M059J (cell line): ENCODE results near the gene CNTNAP3. TPM values are rescaled to one million over a fixed set of nuclear protein-coding genes. Genes with fewer than 3 reads are reported as not detected.
"Not testable (repeated sequence)": the region's sequence is repeated elsewhere in the genome, so short reads cannot be mapped to it uniquely, and the experiment has no call there.

Experiments
- DNase-seq: peaks from one replicate; pipeline ENCODE4 v3.0.0-alpha.2; 2012; ENCODE audit warnings: low read depth
- total RNA-seq: library from RNA; depleted of rRNA; stranded (reverse); fragments of >200 nt; shearing (Covaris generic); gene quantifications from 2 replicates; pipeline ENCODE4 v1.2.3, GENCODE V29; 2014; rRNA removed

Gene CNTNAP3
- 0.05 and 0.42 TPM in 2 replicates for total RNA-seq

DNA sequence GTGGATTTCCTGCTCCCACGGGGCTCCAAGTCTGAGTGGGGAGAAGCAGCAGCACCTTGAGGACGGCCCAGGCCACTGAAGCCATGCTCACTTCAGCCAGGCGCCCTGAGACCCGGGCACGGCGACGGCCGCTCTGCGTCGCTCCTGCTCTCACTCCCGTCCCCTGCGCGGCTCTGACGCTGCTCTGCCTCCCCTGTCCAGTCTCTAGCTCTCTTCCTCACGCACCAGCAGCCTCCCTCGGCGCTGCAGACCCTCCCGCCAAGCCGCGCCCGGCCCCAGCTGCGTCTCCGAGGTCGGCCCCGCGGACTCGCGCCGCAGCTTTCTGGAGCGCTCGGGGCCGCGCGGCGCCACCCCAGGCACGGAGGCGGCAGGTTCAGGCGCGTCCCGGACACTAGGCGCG, at the start of gene CNTNAP3:
Gene CNTNAP3 (minus strand): TSS at position 188 of the 400 bp plus-strand sequence. CDS start 103 bp downstream, at position 85.
- not testable (repeated sequence) for DNase-seq

DNA sequence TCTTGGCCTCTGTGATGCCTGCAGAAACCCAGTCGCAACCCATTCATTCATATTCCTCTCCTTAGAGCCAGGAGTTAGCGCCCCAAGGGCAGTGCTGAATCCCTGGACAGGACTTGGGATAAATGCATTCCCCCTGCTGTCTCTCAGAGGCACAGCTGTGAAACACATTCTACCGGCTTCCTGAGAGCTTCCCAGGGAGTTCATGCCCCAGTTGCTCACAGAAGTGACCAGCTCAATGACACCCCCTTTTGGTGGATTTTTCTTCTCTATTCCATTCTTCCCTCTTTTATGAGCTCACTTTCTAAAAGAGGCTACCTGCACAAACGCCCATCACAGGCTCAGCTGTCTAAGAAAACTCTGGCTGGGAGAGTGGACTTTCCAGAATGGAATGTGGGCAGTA, 8.0 kb downstream of the CNTNAP3 start:
- DNase-seq: not testable (repeated sequence)

GRCh38 chr9:39242513-39242912, 45.5 kb downstream of the CNTNAP3 start:
- DNase-seq: not testable (repeated sequence)

DNA sequence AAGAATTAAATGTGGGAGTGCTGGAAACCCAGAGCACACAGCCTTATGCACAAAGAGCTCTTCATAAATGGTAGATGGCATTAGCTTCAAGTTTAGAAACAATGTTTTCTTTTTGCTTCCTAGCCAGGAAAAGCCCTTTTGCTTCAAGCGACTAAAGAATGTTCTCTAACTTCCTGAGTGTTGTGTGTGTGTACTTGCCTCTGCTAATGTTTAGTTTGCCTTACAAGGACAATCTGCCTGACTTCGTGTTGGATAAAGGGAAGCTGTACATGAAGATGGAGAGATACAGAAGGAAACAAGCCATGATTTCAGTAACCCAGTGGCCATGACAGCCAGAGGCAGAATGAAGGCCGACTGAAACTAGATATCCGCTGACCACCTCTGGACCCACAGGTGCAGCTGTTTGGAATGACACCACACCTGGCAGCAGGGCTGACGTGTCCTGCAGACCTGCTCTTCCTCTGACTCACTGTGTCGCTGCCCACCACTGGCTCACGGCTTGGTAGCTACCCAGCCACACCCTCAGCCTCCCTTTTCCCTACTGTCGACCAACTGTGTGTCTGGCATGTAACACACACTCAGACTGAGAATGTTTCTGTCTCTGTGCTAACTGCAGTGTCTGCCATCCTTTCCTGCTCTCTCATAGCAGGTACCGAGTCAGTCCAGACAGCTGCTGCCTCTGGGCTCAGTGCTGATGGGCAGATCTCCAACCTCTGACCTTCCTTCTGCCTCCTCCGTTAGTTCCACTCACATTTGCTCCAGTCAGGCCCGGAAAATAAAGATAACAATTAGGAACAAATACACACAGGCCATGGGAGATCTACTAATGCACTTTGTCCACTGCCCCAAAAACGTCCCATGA, 55.6 kb downstream of the CNTNAP3 start:
- not testable (repeated sequence) for DNase-seq

GRCh38 chr9:39215976-39216375, 72.0 kb downstream of the CNTNAP3 start:
- DNase-seq: not testable (repeated sequence)

- DNase-seq: not testable (repeated sequence)
Measured at GRCh38 chr9:39209773-39210172, 78.2 kb downstream of the CNTNAP3 start.

- DNase-seq: not testable (repeated sequence)
Measured at GRCh38 chr9:39206643-39207042, 81.3 kb downstream of the CNTNAP3 start.

DNA sequence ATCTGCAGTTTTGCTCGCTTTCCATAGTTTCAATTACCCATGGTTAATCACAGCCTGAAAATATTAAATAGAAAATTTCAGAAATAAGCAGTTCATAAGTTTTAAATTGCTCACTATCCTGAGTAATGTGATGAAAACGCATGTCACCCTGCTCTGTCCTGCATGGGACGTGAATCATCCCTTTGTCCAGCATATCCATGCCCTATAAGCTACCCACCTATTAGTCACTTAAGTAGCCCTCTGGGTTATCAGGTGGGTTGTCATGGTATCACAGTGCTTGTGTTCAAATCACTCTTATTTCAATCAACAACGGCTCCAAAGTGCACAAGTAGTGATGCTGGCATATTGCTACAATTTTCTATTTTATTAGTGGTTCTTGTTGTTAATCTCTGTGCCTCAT, 82.1 kb downstream of the CNTNAP3 start:
- DNase-seq: not testable (repeated sequence)

- not testable (repeated sequence) for DNase-seq
Measured at GRCh38 chr9:39200412-39200811, 87.6 kb downstream of the CNTNAP3 start.

GRCh38 chr9:39198000-39198709, 89.8 kb downstream of the CNTNAP3 start:
- not testable (repeated sequence) for DNase-seq

DNA sequence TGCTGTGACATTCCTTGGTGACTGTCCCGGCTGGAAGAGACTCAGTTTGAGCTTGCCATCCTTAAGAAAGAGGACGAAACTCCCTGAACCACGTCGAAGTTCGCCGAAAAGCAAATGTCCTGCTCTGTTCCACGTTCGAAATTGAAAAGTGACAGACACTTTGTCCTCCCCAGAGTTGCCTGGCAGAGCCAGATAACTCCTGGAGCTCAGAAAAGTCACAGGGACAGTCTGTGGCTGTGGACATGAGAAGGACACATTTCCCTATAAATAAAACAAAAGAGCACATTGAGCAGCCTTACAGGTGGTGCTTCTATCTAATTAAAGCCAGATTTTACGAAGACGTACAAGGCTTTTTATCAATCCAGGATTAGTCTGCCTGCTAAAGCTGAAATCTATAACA, 116.6 kb downstream of the CNTNAP3 start:
- DNase-seq: not testable (repeated sequence)

DNA sequence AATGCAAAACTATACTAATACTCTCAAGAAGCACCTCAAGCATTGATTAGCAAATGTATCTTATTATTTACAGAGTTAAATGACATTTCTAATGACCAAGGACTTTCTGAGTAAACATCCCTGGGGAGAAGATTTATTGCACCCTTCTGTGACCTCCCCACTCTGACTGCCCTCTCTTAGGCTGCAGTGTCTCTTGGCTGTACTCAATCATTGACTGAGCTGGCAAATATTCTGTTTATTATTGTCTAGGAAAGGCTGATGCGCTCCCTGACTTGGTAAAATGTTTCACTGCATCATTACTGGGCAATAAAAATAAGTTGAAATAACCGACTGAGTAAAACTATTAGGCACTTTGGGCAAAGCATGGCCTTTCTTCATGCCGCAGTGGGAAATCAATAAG, 130.3 kb downstream of the CNTNAP3 start:
- DNase-seq: not testable (repeated sequence)

DNA sequence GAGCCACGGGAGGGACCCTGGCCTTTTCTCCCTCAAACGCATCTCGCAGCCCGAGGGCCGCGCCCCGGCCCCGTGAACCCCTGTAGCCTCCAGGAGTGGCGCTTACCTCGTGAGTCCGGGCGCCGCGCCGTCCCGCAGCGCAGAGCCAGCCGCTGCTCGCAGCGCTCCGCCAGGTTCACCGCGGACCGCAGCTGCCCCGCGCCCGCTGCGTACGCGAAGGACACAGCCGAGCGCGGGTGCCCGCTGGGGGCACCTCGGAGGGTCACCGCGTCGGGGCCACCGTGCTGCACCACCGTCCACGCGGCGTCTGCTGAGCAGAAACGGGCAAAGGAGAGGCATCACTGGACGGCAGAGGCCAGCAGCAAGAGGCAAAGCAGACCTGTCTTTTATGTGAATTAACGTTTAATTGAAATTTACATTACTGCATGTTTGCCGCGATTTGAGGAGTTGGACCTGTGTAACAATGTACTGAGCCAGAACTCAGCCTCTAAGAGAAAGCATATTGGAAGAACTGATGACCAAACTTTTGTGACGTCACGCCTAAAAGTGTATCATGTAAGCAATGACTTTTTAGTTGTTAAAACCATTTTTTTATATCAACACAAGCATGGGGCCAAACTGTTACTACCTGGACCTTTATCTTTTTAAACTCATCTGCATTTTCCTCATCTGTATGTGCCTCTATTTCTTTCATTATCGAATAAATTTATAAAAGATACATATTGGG, 155.0 kb downstream of the CNTNAP3 start:
- DNase-seq: not testable (repeated sequence)

DNA sequence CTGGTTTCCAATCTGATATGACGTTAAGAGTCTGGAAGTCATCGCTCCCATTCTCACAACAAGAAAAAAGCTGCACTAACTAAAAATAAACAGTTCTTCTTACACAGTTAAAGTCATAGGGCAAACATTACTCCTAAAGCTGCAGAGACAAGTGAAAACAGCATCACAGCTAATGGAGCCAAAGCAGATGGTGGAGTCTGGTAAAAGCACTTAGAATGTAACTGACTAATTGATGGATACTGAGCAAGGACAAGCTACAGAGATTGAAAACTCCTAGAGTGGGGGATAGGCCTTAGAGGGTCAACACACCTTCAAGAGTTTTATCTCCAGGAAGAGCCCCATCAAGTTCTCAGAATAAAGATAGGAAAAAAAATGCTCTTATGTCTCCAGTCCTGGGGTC, 166.6 kb downstream of the CNTNAP3 start:
- not testable (repeated sequence) for DNase-seq

GRCh38 chr9:39111746-39112145, 176.2 kb downstream of the CNTNAP3 start:
- not testable (repeated sequence) for DNase-seq

DNA sequence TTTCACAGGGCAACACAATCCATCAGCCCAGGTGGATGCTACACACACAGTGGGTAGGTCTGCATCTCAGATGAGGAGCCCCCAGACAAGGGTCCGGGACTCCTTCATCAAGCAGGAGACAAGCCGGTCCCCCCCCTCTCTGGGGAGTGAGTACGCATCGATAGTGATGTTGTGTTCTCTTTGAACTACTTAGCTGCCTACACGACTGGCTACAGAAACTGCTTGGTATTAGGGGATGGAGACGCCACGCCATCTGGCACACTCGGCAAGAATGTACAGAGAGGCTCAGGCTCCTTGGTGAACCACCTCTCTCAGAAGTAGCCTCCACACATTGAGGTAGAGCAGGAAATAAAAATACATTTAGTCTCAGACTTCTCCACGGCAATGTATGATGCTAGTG, 179.8 kb downstream of the CNTNAP3 start:
- DNase-seq: no peak

DNA sequence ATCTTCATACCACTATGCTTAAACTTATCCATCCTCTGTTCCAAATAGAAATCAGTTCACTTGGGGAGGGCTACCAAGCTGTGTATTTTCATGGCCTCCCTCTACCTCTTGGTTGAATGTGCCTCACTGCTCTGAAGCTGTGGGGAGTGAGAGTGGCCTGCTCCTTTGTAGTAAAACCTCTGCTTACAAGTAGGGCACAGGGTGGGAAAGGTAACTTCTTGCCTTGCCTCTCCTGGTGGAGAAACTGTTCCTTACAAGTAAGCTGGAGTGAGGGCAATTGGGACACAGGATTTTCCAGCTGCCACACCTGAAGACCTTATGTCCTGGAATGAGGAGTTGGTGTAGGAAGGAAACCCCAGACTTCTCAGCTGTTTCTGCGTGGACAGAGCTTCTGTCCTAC, 190.8 kb downstream of the CNTNAP3 start:
- not testable (repeated sequence) for DNase-seq

DNA sequence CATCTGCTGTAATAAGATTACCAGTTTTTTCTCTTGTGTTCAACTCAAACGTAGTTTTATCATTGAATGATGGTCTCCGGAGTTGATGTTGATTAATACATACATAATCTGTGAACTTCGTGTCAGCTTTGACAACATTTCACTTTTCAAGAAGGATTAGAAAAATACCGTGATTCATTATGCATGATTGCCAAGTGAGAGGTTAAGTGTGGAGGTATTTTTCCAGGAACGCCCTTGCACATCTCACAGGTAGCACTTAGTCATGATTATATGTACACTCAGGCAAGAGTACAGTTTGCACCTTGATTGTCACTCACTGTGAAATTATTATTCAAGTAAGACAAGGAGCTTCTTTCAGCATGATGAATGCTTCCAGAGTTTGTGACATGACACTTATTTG, 202.7 kb downstream of the CNTNAP3 start:
- not testable (repeated sequence) for DNase-seq

- not testable (repeated sequence) for DNase-seq
Measured at GRCh38 chr9:39082574-39082973, 205.4 kb downstream of the CNTNAP3 start.

GRCh38 chr9:39080081-39080480, 207.9 kb downstream of the CNTNAP3 start:
- not testable (repeated sequence) for DNase-seq

DNA sequence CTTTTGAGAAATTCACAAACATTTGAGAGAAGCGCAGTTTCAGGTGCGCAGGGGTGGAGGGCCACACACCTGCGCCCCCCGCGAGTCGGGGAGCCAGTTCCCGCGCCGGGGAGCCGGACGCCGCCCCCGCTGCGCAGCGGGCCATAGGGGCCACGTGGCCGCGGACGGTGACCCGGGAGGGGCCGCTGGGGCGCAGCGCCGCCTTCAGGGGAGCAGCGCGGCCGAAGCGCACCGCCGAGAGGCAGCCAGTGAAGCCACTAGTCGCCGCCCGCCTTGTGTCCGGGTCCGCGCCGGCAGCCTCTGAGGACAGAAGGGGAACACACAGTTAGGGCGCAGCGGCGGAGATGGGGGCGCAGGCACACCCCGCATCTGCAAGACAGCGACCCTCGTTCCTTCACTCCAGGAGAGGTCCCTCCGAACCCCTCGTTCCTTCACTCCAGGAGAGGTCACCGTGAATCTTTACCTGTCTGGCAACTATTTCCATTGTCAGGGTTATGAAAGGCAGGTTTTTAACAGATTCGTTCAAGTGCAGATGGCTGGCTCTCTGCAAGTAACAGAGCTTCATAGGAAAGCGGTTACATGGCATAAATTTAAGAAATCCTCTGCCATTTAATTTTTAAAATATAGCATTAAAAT, 209.2 kb downstream of the CNTNAP3 start:
- not testable (repeated sequence) for DNase-seq
